GM21529 (cell line): ENCODE results near the gene MCRS1.

Experiments used
- ATAC-seq: cut with Tn5 transposase; IDR thresholded peaks from one replicate; pipeline ENCODE4 v1.9.1; 2021; ENCODE audit not compliant: unreplicated experiment

The MCRS1 gene

GRCh38 chr12:49556391-49557186, 11.4 kb downstream of the MCRS1 start:
- no peak for ATAC-seq

GRCh38 chr12:49555631-49556390, 12.1 kb downstream of the MCRS1 start:
- ATAC-seq: no peak

DNA sequence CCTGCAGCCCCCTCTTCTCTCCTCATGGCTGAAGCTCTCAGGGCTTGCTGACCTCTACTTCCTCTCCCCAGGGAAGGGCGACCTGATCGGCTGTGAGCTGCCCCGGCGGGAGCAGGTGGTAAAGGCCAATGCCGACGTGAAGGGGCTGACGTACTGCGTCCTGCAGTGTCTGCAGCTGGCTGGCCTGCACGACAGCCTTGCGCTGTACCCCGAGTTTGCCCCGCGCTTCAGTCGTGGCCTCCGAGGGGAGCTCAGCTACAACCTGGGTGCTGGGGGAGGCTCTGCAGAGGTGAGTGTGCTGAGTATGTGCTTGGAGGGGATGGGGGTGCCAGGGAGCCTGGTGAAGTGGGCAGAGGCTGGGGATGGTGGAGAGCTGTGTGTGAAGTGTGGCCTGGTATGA, 13.7 kb downstream of the MCRS1 start:
- ATAC-seq: no peak

- ATAC-seq: no peak
These were observed 14.3 kb downstream of the MCRS1 start for GRCh38 chr12:49553512-49554088.

DNA sequence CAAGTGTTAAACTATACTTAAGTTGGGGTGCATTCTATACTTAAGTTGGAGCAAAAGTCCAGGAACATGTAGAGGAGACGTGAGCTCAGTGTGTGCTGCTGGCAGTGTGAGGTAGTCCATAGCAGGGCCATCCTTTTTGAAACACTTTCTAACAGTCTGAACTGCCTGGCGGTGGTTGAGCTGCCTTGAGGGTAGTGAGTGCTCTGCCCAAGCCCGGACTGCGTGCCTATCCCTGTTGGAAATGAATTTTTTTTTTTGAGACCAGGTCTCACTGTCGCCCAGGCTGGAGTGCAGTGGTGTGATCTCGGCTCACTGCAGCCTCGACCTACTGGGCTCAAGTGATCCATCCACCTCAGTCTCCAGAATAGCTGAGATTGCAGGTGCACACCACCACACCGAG, 15.0 kb downstream of the MCRS1 start:
- no peak for ATAC-seq

DNA sequence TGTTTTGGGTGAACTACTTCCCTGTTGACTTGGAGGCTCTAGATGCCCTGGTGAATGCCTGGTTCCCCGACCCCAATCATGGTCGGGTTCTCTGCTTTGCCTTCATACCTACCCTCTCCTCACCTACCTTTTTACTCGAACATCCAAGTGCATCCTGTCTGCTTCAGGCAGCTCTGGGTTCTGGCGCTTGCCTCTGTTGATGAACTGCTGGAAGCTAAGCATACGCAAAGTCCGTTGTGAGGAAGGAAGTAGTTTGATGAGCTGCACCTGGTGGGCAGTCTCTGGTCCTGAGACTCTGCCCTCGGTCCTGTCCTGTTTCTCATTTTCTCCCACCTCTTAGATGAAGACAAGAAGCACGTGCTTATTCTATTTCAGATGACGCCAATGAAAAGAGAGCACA, 15.5 kb downstream of the MCRS1 start:
- ATAC-seq: no peak

DNA sequence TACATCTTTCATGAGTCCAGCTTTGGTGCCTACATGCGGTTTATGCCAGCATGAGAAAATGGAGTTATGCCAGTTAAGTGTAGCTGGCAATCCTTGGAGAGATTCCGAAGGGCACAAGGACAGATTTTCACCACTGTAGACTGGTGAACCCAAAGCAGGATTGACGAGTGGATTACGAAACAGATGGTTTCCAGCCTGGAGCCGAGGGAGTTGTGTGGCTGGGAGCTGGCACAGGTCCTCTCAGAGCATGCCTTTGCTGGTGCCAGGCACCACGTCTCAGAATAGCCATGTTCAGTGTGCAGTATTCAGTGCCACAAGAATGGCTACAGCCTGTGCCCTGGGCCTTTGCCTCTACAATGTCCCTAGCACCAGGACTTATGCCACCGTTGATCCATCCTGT, 15.9 kb downstream of the MCRS1 start:
- ATAC-seq: no peak

DNA sequence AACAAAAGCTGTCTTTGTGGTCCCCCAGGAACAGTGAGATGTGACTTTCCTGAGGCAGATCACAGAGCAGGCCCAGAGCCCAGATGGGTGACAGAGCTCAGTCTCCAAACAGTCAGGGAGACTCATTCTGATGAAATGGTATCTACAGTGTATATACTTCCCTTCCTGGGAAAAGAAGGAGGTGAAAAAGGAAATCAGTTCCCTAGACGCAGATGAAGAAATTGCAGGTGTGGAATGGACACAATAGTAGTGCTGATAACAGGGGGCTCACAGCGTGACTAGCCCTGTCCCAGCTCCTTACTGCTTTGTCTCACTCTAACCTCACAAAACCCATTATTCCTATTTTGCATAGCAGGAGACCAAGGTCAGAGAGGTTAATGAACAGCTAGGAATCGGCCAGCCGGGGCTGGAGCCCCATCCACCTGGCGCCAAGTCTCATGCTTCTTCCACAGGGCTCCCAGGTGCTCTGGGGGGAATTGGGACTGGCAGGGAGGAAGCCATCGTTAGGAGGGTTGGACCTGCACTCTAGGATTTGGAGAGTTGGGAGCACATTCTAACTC, 17.2 kb downstream of the MCRS1 start:
- no peak for ATAC-seq

- ATAC-seq: no peak
These were observed 17.9 kb downstream of the MCRS1 start for GRCh38 chr12:49549735-49550692.

DNA sequence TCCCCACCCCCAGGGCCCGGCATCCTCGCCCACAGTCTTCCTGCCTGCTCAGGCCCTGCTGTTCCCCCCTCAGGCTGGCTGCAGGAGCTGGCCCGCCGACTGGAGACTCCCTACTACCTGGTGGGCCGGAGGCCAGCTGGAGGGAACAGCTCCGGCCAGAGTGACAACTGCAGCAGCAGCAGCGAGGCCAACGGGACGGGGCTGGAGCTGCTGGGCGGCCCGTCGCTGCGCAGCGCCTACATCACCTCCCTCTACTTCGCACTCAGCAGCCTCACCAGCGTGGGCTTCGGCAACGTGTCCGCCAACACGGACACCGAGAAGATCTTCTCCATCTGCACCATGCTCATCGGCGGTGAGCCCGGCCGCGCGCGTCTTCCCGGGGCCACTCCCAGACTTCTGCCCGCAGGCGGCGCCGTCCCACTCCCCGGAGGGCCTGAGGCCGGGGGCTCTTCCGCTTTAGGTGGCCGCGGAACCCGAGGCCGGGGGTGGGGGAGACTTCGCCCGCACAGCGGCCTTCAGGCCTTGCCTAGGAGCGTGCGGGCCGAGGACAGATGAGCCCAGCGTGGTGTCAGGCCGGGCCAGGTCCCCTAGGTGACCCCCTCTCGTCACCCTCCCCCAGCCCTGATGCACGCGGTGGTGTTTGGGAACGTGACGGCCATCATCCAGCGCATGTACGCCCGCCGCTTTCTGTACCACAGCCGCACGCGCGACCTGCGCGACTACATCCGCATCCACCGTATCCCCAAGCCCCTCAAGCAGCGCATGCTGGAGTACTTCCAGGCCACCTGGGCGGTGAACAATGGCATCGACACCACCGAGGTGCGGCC, 18.9 kb downstream of the MCRS1 start:
- ATAC-seq: no peak

GRCh38 chr12:49548481-49548821, 19.5 kb downstream of the MCRS1 start:
- ATAC-seq: no peak

- no peak for ATAC-seq
These were observed 20.8 kb downstream of the MCRS1 start for GRCh38 chr12:49547090-49547690.

DNA sequence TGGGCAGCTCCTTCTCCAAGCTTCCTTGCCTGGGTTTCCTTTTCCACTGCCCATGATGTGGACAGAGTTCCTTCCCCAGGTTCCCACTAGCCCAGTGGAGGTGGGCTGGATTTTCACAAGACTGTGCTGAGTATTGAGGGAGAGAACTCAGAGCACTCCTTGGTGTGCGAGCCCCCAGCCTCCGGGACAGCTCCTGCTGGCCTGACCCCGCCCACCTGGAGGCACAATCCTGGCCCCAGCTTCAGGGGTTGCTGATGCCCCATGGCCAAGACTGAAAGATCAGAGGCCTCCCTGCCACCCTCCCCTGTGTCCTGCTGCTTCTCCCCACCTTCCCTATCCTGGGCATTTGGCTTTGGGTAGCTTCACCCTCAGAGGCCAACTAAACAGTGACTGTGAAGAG, 21.5 kb downstream of the MCRS1 start:
- no peak for ATAC-seq

DNA sequence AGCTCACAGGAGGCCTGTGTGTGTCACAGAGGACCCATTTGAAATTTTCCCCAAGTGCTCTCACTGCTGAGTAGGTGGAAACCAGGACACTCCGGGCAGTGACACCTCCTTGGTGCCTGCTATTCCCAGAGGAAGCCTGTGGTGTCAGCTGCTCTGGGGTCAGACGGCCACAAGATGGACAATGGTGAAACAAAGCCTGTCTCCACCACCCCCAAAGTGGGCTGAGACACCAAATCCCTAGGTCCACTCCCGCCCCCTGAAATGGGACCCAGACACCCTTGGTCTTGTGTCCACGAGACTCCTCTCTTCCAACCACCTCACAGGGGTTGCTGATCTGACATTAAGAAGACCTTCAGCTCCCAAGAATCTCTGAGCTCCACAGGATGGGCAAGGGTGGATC, 22.1 kb downstream of the MCRS1 start:
- ATAC-seq: no peak

GRCh38 chr12:49543914-49544815, 23.8 kb downstream of the MCRS1 start:
- ATAC-seq: no peak

GRCh38 chr12:49543221-49543913, 24.6 kb downstream of the MCRS1 start:
- ATAC-seq: no peak

DNA sequence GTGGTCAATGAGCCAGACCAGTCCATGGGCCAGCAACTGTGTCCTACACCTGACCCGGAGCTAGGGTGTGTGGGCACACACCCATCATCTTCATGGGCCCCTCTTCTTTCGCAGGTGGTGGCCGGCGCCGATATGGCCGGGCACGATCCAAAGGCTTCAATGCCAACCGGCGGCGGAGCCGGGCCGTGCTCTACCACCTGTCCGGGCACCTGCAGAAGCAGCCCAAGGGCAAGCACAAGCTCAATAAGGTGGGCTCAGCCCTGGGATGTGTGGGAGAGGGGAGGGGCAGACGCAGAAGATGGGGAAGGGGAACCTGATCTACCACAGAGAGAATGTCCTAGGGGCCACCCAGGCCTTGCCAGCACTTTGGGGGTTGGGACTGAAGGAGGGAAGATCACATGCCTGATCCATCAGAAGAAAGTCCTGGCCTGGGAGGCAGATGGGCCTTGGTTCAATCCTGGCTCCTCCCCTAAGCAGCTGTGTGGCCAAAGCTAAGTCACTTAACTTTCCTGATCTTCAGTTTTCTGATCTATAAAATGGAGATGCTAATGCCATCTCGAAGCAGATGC, 25.3 kb downstream of the MCRS1 start:
- ATAC-seq: no peak
